A549 treated with CpdA at 1 μM for 4 hours (cell line): Measurements from ENCODE around the gene FAM47E. TPM values are rescaled to one million over a fixed set of nuclear protein-coding genes. Genes with fewer than 3 reads are reported as not detected.

Source experiments
- total RNA-seq: library from RNA; stranded (reverse); fragments of 200-300 nt; extraction: Qiagen RNA extraction; gene quantifications from 5 replicates; pipeline ENCODE4 v1.2.3, GENCODE V29; 2022; ENCODE audit warnings: low read depth

The FAM47E gene
- 0.08 to 0.23 TPM (median 0.08 TPM) in 3 of 5 replicates, not detected in the others for total RNA-seq

GRCh38 chr4:76251441-76252270 lies at the start of gene FAM47E:
Gene FAM47E (plus strand): TSS chr4:76251721. CDS start chr4:76251747, 26 bp downstream.

GRCh38 chr4:76213415-76214176 lies 37.9 kb upstream of the FAM47E start, which contains the start of gene SCARB2:
Gene SCARB2 (minus strand): TSS chr4:76213824. CDS start chr4:76213543, 281 bp downstream.

GRCh38 chr4:76305971-76306881 lies 54.7 kb downstream of the FAM47E start, which contains the start of gene STBD1:
Gene STBD1 (plus strand): TSS chr4:76306733. CDS start chr4:76306770, 37 bp downstream.

Other genes starting within 250 kb of the FAM47E start
- not detected in 5 replicates for gene CXCL9, start 244.2 kb upstream of the FAM47E start, total RNA-seq
- gene CXCL10, start 228.2 kb upstream of the FAM47E start, total RNA-seq, result 0.07 to 0.27 TPM (median 0.12 TPM) in 3 of 5 replicates, not detected in the others
- 0.23 to 0.42 TPM (median 0.29 TPM) in 5 replicates for gene CXCL11, start 215.7 kb upstream of the FAM47E start, total RNA-seq
- not detected in 5 replicates for gene ART3, start 177.0 kb upstream of the FAM47E start, total RNA-seq
- 24.9 to 43.7 TPM (median 26.4 TPM) in 5 replicates for gene NUP54, start 103.3 kb upstream of the FAM47E start, total RNA-seq
- 40.6 to 57.3 TPM (median 53.1 TPM) in 5 replicates for gene SCARB2, start 37.9 kb upstream of the FAM47E start, total RNA-seq
- gene STBD1, start 55.0 kb downstream of the FAM47E start, total RNA-seq, result 5.7 to 7.3 TPM (median 6.6 TPM) in 5 replicates
- not detected in 5 replicates for gene CCDC158, start 169.4 kb downstream of the FAM47E start, total RNA-seq
- 2.9 to 4.5 TPM (median 4.4 TPM) in 5 replicates for gene SHROOM3, start 183.5 kb downstream of the FAM47E start, total RNA-seq